SK-N-SH (cell line): ENCODE measurements around the gene KRTAP29-1. TPM values are rescaled to one million over a fixed set of nuclear protein-coding genes. Genes with fewer than 3 reads are reported as not detected.

ENCODE experiments used
- CTCF ChIA-PET: fragments of 300-600, 350-600 bp; formaldehyde crosslinking; extraction: SDS; loops from one replicate; lab custom pipeline; 2021; lab: Yijun Ruan, JAX
- POLR2A ChIA-PET: fragments of 350-600 bp; sonication (Branson Sonifier 250); formaldehyde crosslinking; extraction: SDS; loops from one replicate; lab custom pipeline; 2020; ENCODE audit warnings: antibody characterized with exemption, inconsistent platforms; lab: Yijun Ruan, JAX
- DNase-seq: peaks from one replicate; pipeline ENCODE4 v3.0.0; 2012
- H2AFZ ChIP-seq: fragments of 200-600 bp; sonication (generic); 2 replicates; pipeline ENCODE4 v1.8.1; 2016; ENCODE audit warnings: antibody characterized with exemption, mild to moderate bottlenecking, low read depth
- H3F3A ChIP-seq: fragments of 200-600 bp; sonication (generic); replicated peaks from 2 replicates; pipeline ENCODE3; 2016; ENCODE audit warnings: antibody characterized with exemption, mild to moderate bottlenecking; ENCODE audit not compliant: insufficient read depth
- H3K27ac ChIP-seq, 2 experiments: fragments of 200-500 bp in 1 of 2; fragments of 200-600 bp in 1 of 2; sonication (Bioruptor generic) in 1 of 2; sonication (generic), shearing (Covaris generic) in 1 of 2; 2 replicates each; pipeline versions ENCODE4 v1.5.1 to v1.6.1; 2014 to 2016; ENCODE audit warnings: low read depth in 2 of 2, inconsistent platforms in 1 of 2, low read length in 1 of 2, mild to moderate bottlenecking in 1 of 2, mixed read lengths in 1 of 2
- H3K27me3 ChIP-seq: fragments of 200-600 bp; sonication (generic), shearing (Covaris generic); 2 replicates; pipeline ENCODE4 v1.6.1; 2016; ENCODE audit warnings: mixed run types; ENCODE audit not compliant: insufficient read depth
- H3K36me3 ChIP-seq, 2 experiments: fragments of 200-500 bp in 1 of 2; fragments of 200-600 bp in 1 of 2; sonication (Bioruptor generic) in 1 of 2; sonication (generic) in 1 of 2; replicated peaks in 1 of 2; 2 replicates each; pipeline versions ENCODE3 to v1.5.1; 2014 to 2016; ENCODE audit warnings: low read length in 1 of 2, mild to moderate bottlenecking in 1 of 2; ENCODE audit not compliant: insufficient read depth in 2 of 2, control insufficient read depth in 1 of 2
- H3K4me1 ChIP-seq, 2 experiments: fragments of 200-500 bp in 1 of 2; fragments of 200-600 bp in 1 of 2; sonication (Bioruptor generic) in 1 of 2; sonication (generic), shearing (Covaris generic) in 1 of 2; 2 replicates each; pipeline versions ENCODE4 v1.5.1 to v1.6.1; 2014 to 2016; ENCODE audit warnings: low read depth in 1 of 2, low read length in 1 of 2, mixed run types in 1 of 2; ENCODE audit not compliant: insufficient read depth in 2 of 2, control insufficient read depth in 1 of 2
- H3K4me2 ChIP-seq: fragments of 200-600 bp; sonication (generic), shearing (Covaris generic); 2 replicates; pipeline ENCODE4 v1.6.1; 2017; ENCODE audit warnings: mixed run types
- H3K4me3 ChIP-seq, 2 experiments: fragments of 200-500 bp in 1 of 2; fragments of 200-600 bp in 1 of 2; sonication (Bioruptor generic) in 1 of 2; sonication (generic), shearing (Covaris generic) in 1 of 2; 2 replicates each; pipeline versions ENCODE4 v1.5.1 to v1.8.1; 2014 to 2016; ENCODE audit warnings: low read depth in 2 of 2, inconsistent platforms in 1 of 2, low read length in 1 of 2, mild to moderate bottlenecking in 1 of 2, mixed read lengths in 1 of 2, moderate library complexity in 1 of 2
- H3K79me2 ChIP-seq: fragments of 200-600 bp; sonication (generic); 2 replicates; pipeline ENCODE4 v1.8.1; 2017; ENCODE audit warnings: mild to moderate bottlenecking; ENCODE audit not compliant: insufficient read depth
- H3K9ac ChIP-seq: fragments of 200-600 bp; sonication (generic); 2 replicates; pipeline ENCODE4 v1.6.1; 2017; ENCODE audit warnings: mixed run types
- H3K9me2 ChIP-seq: fragments of 200-600 bp; sonication (generic); 2 replicates; pipeline ENCODE4 v1.6.1; 2017; ENCODE audit warnings: mixed run types
- H3K9me3 ChIP-seq: fragments of 200-600 bp; sonication (generic); 2 replicates; pipeline ENCODE4 v1.6.1; 2017; ENCODE audit warnings: mixed run types, mild to moderate bottlenecking, moderate library complexity
- H4K20me1 ChIP-seq: fragments of 200-600 bp; sonication (generic); 2 replicates; pipeline ENCODE4 v1.6.1; 2017; ENCODE audit warnings: mild to moderate bottlenecking, mixed run types; ENCODE audit not compliant: insufficient read depth
- CHD2 ChIP-seq: fragments of 150-350 bp; IDR thresholded peaks from 2 replicates; pipeline ENCODE4 v1.6.1; 2018; ENCODE audit warnings: low read length; ENCODE audit not compliant: partially characterized antibody
- FOSL2 ChIP-seq: IDR thresholded peaks from 2 replicates; pipeline ENCODE4 v1.4.0; 2012; ENCODE audit warnings: low read depth, mild to moderate bottlenecking, moderate library complexity, borderline replicate concordance
- FOXM1 ChIP-seq: IDR thresholded peaks from 2 replicates; pipeline ENCODE4 v1.4.0; 2012; ENCODE audit warnings: low read depth, mild to moderate bottlenecking
- GATA2 ChIP-seq: sonication (generic); formaldehyde crosslinking; IDR thresholded peaks from 2 replicates; pipeline ENCODE4 v1.5.0; 2020; ENCODE audit warnings: mild to moderate bottlenecking, missing genetic modification reagents
- IRF3 ChIP-seq: fragments of 150-350 bp; IDR thresholded peaks from 2 replicates; pipeline ENCODE4 v1.6.1; 2016; ENCODE audit warnings: mild to moderate bottlenecking, low read depth, low read length
- MXI1 ChIP-seq: IDR thresholded peaks from 2 replicates; pipeline ENCODE4 v1.6.1; 2012; ENCODE audit warnings: mild to moderate bottlenecking, low read depth, low read length, improper control_type of control experiment
- POLR2AphosphoS5 ChIP-seq: IDR thresholded peaks from 2 replicates; pipeline ENCODE4 v1.6.1; 2012; ENCODE audit warnings: low read depth, low read length
- RAD21 ChIP-seq: IDR thresholded peaks from 2 replicates; pipeline ENCODE4 v1.6.1; 2012; ENCODE audit warnings: mild to moderate bottlenecking, low read length
- RFX5 ChIP-seq: IDR thresholded peaks from 2 replicates; pipeline ENCODE4 v1.6.1; 2012; ENCODE audit warnings: mild to moderate bottlenecking, improper control_type of control experiment, low read length
- RXRA ChIP-seq: IDR thresholded peaks from 2 replicates; pipeline ENCODE4 v1.4.0; 2012; ENCODE audit warnings: low read depth, mild to moderate bottlenecking, borderline replicate concordance
- WGBS: methylation state at CpG from one replicate; pipeline ENCODE4 v1.1.6; 2017; ENCODE audit warnings: low lambda C conversion rate; 5-methylcytosine and 5-hydroxymethylcytosine counted together
- polyA plus RNA-seq, 3 experiments: library from polyadenylated mRNA; depleted of rRNA; stranded (reverse); fragments of >200 nt; gene quantifications; 2 replicates each; pipeline ENCODE4 v1.2.3, GENCODE V29; 2012
- TF ChIP-seq, protein P1 (sequence below): fragments of 200-600 bp; sonication (generic); IDR thresholded peaks from 2 replicates; pipeline ENCODE4 v1.6.1; 2017; ENCODE audit warnings: antibody characterized with exemption, mild to moderate bottlenecking, moderate library complexity
- TF ChIP-seq, protein P2 (sequence below): IDR thresholded peaks from 2 replicates; pipeline ENCODE4 v1.4.0; 2012; ENCODE audit warnings: low read depth, borderline replicate concordance
- TF ChIP-seq, protein P3 (sequence below): IDR thresholded peaks from 2 replicates; pipeline ENCODE4 v1.6.1; 2012; ENCODE audit warnings: mild to moderate bottlenecking, low read depth, low read length, moderate library complexity

The KRTAP29-1 gene
- polyA plus RNA-seq, 1 of the 3 experiments (the other 2 are of a cell fraction), result not detected

- TF ChIP-seq FOSL2, result no peak
- TF ChIP-seq, protein P1, sequence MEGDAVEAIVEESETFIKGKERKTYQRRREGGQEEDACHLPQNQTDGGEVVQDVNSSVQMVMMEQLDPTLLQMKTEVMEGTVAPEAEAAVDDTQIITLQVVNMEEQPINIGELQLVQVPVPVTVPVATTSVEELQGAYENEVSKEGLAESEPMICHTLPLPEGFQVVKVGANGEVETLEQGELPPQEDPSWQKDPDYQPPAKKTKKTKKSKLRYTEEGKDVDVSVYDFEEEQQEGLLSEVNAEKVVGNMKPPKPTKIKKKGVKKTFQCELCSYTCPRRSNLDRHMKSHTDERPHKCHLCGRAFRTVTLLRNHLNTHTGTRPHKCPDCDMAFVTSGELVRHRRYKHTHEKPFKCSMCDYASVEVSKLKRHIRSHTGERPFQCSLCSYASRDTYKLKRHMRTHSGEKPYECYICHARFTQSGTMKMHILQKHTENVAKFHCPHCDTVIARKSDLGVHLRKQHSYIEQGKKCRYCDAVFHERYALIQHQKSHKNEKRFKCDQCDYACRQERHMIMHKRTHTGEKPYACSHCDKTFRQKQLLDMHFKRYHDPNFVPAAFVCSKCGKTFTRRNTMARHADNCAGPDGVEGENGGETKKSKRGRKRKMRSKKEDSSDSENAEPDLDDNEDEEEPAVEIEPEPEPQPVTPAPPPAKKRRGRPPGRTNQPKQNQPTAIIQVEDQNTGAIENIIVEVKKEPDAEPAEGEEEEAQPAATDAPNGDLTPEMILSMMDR, result no peak
- no peak for TF ChIP-seq RXRA
- TF ChIP-seq, all 33 proteins: peak for 0
Observed at GRCh38 chr17:41327411-41328120, 24.9 kb upstream of the KRTAP29-1 start (continued).

GRCh38 chr17:41326173-41327145, 23.8 kb upstream of the KRTAP29-1 start:
- no peak overlapping the region for H3K9ac ChIP-seq
- H3K27me3 ChIP-seq, result no peaks in the 10 kb centered on the region
- H3K4me1 ChIP-seq, result no peaks in the 10 kb centered on the region
- no peak overlapping the region for H3K4me3 ChIP-seq
- H3K4me2 ChIP-seq, result no peak overlapping the region
- H3K9me3 ChIP-seq, result no peaks in the 10 kb centered on the region
- no peaks in the 10 kb centered on the region for H4K20me1 ChIP-seq
- H3K9me2 ChIP-seq, result no peaks in the 10 kb centered on the region
- no peak overlapping the region for H3K27ac ChIP-seq
- DNase-seq, result no peak
- H3F3A ChIP-seq, result no peaks in the 10 kb centered on the region
- H2AFZ ChIP-seq, result no peak overlapping the region
- POLR2A ChIA-PET, result no interaction called here
- TF ChIP-seq IRF3 (no peak), FOSL2 (no peak), RFX5 (no peak), MXI1 (no peak), POLR2AphosphoS5 (no peak), RAD21 (no peak), CHD2 (no peak), FOXM1 (no peak), GATA2 (CRISPR knock-in tag) (no peak)
- TF ChIP-seq, protein P2, sequence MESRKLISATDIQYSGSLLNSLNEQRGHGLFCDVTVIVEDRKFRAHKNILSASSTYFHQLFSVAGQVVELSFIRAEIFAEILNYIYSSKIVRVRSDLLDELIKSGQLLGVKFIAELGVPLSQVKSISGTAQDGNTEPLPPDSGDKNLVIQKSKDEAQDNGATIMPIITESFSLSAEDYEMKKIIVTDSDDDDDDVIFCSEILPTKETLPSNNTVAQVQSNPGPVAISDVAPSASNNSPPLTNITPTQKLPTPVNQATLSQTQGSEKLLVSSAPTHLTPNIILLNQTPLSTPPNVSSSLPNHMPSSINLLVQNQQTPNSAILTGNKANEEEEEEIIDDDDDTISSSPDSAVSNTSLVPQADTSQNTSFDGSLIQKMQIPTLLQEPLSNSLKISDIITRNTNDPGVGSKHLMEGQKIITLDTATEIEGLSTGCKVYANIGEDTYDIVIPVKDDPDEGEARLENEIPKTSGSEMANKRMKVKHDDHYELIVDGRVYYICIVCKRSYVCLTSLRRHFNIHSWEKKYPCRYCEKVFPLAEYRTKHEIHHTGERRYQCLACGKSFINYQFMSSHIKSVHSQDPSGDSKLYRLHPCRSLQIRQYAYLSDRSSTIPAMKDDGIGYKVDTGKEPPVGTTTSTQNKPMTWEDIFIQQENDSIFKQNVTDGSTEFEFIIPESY, result no peak
- TF ChIP-seq, protein P3, sequence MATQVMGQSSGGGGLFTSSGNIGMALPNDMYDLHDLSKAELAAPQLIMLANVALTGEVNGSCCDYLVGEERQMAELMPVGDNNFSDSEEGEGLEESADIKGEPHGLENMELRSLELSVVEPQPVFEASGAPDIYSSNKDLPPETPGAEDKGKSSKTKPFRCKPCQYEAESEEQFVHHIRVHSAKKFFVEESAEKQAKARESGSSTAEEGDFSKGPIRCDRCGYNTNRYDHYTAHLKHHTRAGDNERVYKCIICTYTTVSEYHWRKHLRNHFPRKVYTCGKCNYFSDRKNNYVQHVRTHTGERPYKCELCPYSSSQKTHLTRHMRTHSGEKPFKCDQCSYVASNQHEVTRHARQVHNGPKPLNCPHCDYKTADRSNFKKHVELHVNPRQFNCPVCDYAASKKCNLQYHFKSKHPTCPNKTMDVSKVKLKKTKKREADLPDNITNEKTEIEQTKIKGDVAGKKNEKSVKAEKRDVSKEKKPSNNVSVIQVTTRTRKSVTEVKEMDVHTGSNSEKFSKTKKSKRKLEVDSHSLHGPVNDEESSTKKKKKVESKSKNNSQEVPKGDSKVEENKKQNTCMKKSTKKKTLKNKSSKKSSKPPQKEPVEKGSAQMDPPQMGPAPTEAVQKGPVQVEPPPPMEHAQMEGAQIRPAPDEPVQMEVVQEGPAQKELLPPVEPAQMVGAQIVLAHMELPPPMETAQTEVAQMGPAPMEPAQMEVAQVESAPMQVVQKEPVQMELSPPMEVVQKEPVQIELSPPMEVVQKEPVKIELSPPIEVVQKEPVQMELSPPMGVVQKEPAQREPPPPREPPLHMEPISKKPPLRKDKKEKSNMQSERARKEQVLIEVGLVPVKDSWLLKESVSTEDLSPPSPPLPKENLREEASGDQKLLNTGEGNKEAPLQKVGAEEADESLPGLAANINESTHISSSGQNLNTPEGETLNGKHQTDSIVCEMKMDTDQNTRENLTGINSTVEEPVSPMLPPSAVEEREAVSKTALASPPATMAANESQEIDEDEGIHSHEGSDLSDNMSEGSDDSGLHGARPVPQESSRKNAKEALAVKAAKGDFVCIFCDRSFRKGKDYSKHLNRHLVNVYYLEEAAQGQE, result no peak
- TF ChIP-seq, all 33 proteins: peak for 0
- H3K36me3 ChIP-seq, result no peaks in the 10 kb centered on the region
- WGBS, result 61% methylated on average over 12 of the region's 18 CpGs
- no peaks in the 10 kb centered on the region for H3K79me2 ChIP-seq
- CTCF ChIA-PET, result no interaction called here
